H9 (cell line): ENCODE results near the gene NLRC3. TPM values are rescaled to one million over a fixed set of nuclear protein-coding genes. Genes with fewer than 3 reads are reported as not detected.

ENCODE experiments used
- DNase-seq: peaks from one replicate; pipeline ENCODE4 v3.0.0-alpha.2; 2017
- H2AFZ ChIP-seq: one replicate; pipeline ENCODE4 v1.6.1; 2013; ENCODE audit warnings: mild to moderate bottlenecking, low read length, control low read depth, moderate library complexity
- H2AK5ac ChIP-seq: 2 replicates; pipeline ENCODE4 v1.6.1; 2013; ENCODE audit warnings: low read length, control low read depth, mixed read lengths; ENCODE audit not compliant: insufficient read length
- H2BK120ac ChIP-seq: one replicate; pipeline ENCODE4 v1.6.1; 2013; ENCODE audit warnings: low read depth, mild to moderate bottlenecking, low read length, control low read depth, inconsistent platforms; ENCODE audit not compliant: poor library complexity, severe bottlenecking
- H2BK12ac ChIP-seq: 2 replicates; pipeline ENCODE4 v1.6.1; 2013; ENCODE audit warnings: low read length, control low read depth, mixed read lengths, low read depth; ENCODE audit not compliant: insufficient read length
- H2BK15ac ChIP-seq: 2 replicates; pipeline ENCODE4 v1.6.1; 2013; ENCODE audit warnings: low read depth, low read length, control low read depth
- H2BK20ac ChIP-seq: one replicate; pipeline ENCODE4 v1.6.1; 2013; ENCODE audit warnings: low read depth, mild to moderate bottlenecking, low read length, control low read depth, inconsistent platforms; ENCODE audit not compliant: poor library complexity, severe bottlenecking
- H2BK5ac ChIP-seq: 2 replicates; pipeline ENCODE4 v1.6.1; 2013; ENCODE audit warnings: low read length, control low read depth, mixed read lengths; ENCODE audit not compliant: insufficient read length
- H3K14ac ChIP-seq: 2 replicates; pipeline ENCODE4 v1.6.1; 2013; ENCODE audit warnings: low read length, control low read depth; ENCODE audit not compliant: insufficient read depth
- H3K18ac ChIP-seq: 2 replicates; pipeline ENCODE4 v1.6.1; 2013; ENCODE audit warnings: low read depth, mild to moderate bottlenecking, mixed read lengths, low read length, control low read depth; ENCODE audit not compliant: insufficient read length
- H3K23ac ChIP-seq: 2 replicates; pipeline ENCODE4 v1.6.1; 2013; ENCODE audit warnings: low read length, control low read depth, mixed read lengths, low read depth; ENCODE audit not compliant: insufficient read length
- H3K23me2 ChIP-seq: 2 replicates; pipeline ENCODE4 v1.6.1; 2013; ENCODE audit warnings: low read depth, mild to moderate bottlenecking, mixed read lengths, low read length, control low read depth; ENCODE audit not compliant: insufficient read length, poor library complexity, severe bottlenecking
- H3K27ac ChIP-seq: 2 replicates; pipeline ENCODE4 v1.5.1; 2013; ENCODE audit warnings: low read length, control low read depth, mixed read lengths, low read depth; ENCODE audit not compliant: insufficient read length
- H3K27me3 ChIP-seq: 2 replicates; pipeline ENCODE4 v1.6.1; 2013; ENCODE audit warnings: low read length, control low read depth, inconsistent platforms; ENCODE audit not compliant: insufficient read depth
- H3K4ac ChIP-seq: 2 replicates; pipeline ENCODE4 v1.6.1; 2013; ENCODE audit warnings: low read depth, mild to moderate bottlenecking, control low read depth, inconsistent platforms, low read length, moderate library complexity
- H3K4me1 ChIP-seq: 2 replicates; pipeline ENCODE4 v1.6.1; 2013; ENCODE audit warnings: low read length, control low read depth, inconsistent platforms; ENCODE audit not compliant: insufficient read depth
- H3K4me2 ChIP-seq: 2 replicates; pipeline ENCODE4 v1.6.1; 2013; ENCODE audit warnings: low read length, control low read depth, mixed read lengths; ENCODE audit not compliant: insufficient read length, insufficient read depth
- H3K56ac ChIP-seq: 2 replicates; pipeline ENCODE4 v1.6.1; 2013; ENCODE audit warnings: low read depth, mild to moderate bottlenecking, mixed read lengths, low read length, control low read depth; ENCODE audit not compliant: insufficient read length
- H3K79me1 ChIP-seq: 2 replicates; pipeline ENCODE4 v1.6.1; 2013; ENCODE audit warnings: low read depth, mild to moderate bottlenecking, moderate library complexity, low read length, control low read depth, inconsistent platforms; ENCODE audit not compliant: insufficient read depth, poor library complexity, severe bottlenecking
- H3K79me2 ChIP-seq: 2 replicates; pipeline ENCODE4 v1.6.1; 2013; ENCODE audit warnings: low read length, control low read depth, inconsistent platforms; ENCODE audit not compliant: insufficient read depth
- H3K9ac ChIP-seq: 2 replicates; pipeline ENCODE4 v1.6.1; 2013; ENCODE audit warnings: low read length, control low read depth, mixed read lengths; ENCODE audit not compliant: insufficient read length; ENCODE audit errors: extremely low read depth
- H3K9me3 ChIP-seq: one replicate; pipeline ENCODE4 v1.6.1; 2013; ENCODE audit warnings: low read depth, low read length, inconsistent platforms; ENCODE audit not compliant: control insufficient read depth
- H3T11ph ChIP-seq: one replicate; pipeline ENCODE4 v1.6.1; 2013; ENCODE audit warnings: mild to moderate bottlenecking, low read length, control low read depth, inconsistent platforms
- H4K20me1 ChIP-seq: one replicate; pipeline ENCODE4 v1.6.1; 2013; ENCODE audit not compliant: control insufficient read depth, insufficient read length, insufficient read depth
- H4K5ac ChIP-seq: 2 replicates; pipeline ENCODE4 v1.6.1; 2013; ENCODE audit warnings: low read depth, mild to moderate bottlenecking, mixed read lengths, low read length, control low read depth; ENCODE audit not compliant: insufficient read length
- H4K8ac ChIP-seq: replicated peaks from 2 replicates; pipeline ENCODE4 v1.6.1; 2013; ENCODE audit warnings: low read length, control low read depth, mixed read lengths, low read depth; ENCODE audit not compliant: insufficient read length
- H4K91ac ChIP-seq: 2 replicates; pipeline ENCODE4 v1.6.1; 2013; ENCODE audit warnings: low read depth, mild to moderate bottlenecking, moderate library complexity, mixed read lengths, low read length, control low read depth; ENCODE audit not compliant: insufficient read length
- H3K27ac Mint-ChIP-seq, 3 experiments: 2 replicates in 2 of 3; 3 replicates in 1 of 3; pipeline ENCODE4 v1.8.0; 2020 to 2021; ENCODE audit warnings: mixed read lengths in 3 of 3, mild to moderate bottlenecking in 1 of 3, moderate library complexity in 1 of 3
- H3K27me3 Mint-ChIP-seq: 2 replicates; pipeline ENCODE4 v1.8.0; 2021; ENCODE audit warnings: low read depth, mild to moderate bottlenecking, moderate library complexity, mixed read lengths
- H3K36me3 Mint-ChIP-seq, 3 experiments: 2 replicates in 2 of 3; 3 replicates in 1 of 3; pipeline ENCODE4 v1.8.0; 2020 to 2021; ENCODE audit warnings: low read depth in 3 of 3, mixed read lengths in 3 of 3; ENCODE audit not compliant: insufficient read depth in 1 of 3
- H3K4me1 Mint-ChIP-seq, 2 experiments: 2 replicates each; pipeline ENCODE4 v1.8.0; 2020; ENCODE audit warnings: mixed read lengths in 2 of 2
- H3K4me3 Mint-ChIP-seq, 2 experiments: 2 replicates in 1 of 2; 3 replicates in 1 of 2; pipeline ENCODE4 v1.8.0; 2020 to 2021; ENCODE audit warnings: mild to moderate bottlenecking in 2 of 2, mixed read lengths in 2 of 2, moderate library complexity in 1 of 2
- H3K9me3 Mint-ChIP-seq, 2 experiments: 2 replicates in 1 of 2; 3 replicates in 1 of 2; pipeline ENCODE4 v1.8.0; 2020; ENCODE audit warnings: mild to moderate bottlenecking in 2 of 2, mixed read lengths in 2 of 2, moderate library complexity in 1 of 2
- CTCF ChIP-seq: fragments of 200-600 bp; sonication (generic); conservative IDR thresholded peaks from 3 replicates; pipeline ENCODE4 v1.8.0; 2021; ENCODE audit warnings: antibody characterized with exemption, mild to moderate bottlenecking
- WGBS: extraction: QIAGEN DNeasy Blood & Tissue Kit; methylation state at CpG from one replicate; pipeline ENCODE4 v1.1.7; 2013; ENCODE audit warnings: missing lambda C conversion rate, low lambda C conversion rate, mixed read lengths; ENCODE audit not compliant: insufficient read length; ENCODE audit errors: extremely low coverage; 5-methylcytosine and 5-hydroxymethylcytosine counted together
- total RNA-seq: library from RNA; stranded (reverse); gene quantifications from 2 replicates; pipeline ENCODE4 v1.2.1, GENCODE V29; 2021

NLRC3 gene
- total RNA-seq, 1 experiment from 2014 or later: 0.44 TPM

- Histone ChIP-seq H2BK15ac (no peak overlapping the region), H3T11ph (no peak overlapping the region), H2AK5ac (no peak overlapping the region), H3K23me2 (peaks cover 4% of the 10 kb centered on the region), H3K27ac (no peak overlapping the region), H2AFZ (no peak overlapping the region), H2BK120ac (peak overlapping the region; percentile 0), H3K23ac (no peak overlapping the region), H3K79me1 (peaks cover 3% of the 10 kb centered on the region), H2BK20ac (no peak overlapping the region), H4K8ac (no peak overlapping the region), H2BK5ac (no peak overlapping the region), H3K79me2 (peaks cover 6% of the 10 kb centered on the region), H4K91ac (no peak overlapping the region), H2BK12ac (no peak overlapping the region), H3K4me1 (no peaks in the 10 kb centered on the region), H3K4ac (no peak overlapping the region), H3K9me3 (no peaks in the 10 kb centered on the region), H3K27me3 (no peaks in the 10 kb centered on the region), H3K4me2 (no peak overlapping the region), H3K56ac (no peak overlapping the region), H3K14ac (no peak overlapping the region), H3K18ac (no peak overlapping the region), H4K5ac (no peak overlapping the region), H3K9ac (no peak overlapping the region), H4K20me1 (no peaks in the 10 kb centered on the region)
- no CpG with 5 or more reads among the region's 5 CpGs for WGBS
- Mint-ChIP-seq H3K27ac (peak overlapping the region in 1 of 3 experiments; percentile 83; a peak in 1 of 7 replicates), H3K4me1 (peaks cover 18 to 19% of the 10 kb centered on the region in 2 experiments), H3K9me3 (no peaks in the 10 kb centered on the region), H3K27me3 (no peaks in the 10 kb centered on the region), H3K4me3 (no peak overlapping the region), H3K36me3 (peaks cover 10 to 32% (median 27%) of the 10 kb centered on the region in 3 experiments)
- DNase-seq: no peak
- TF ChIP-seq CTCF: no peak
These were observed 30.9 kb upstream of the NLRC3 start for GRCh38 chr16:3608069-3608468.
